ENCODE measurements around the gene FIP1L1. TPM values are rescaled to one million over a fixed set of nuclear protein-coding genes. Genes with fewer than 3 reads are reported as not detected.

The FIP1L1 gene
- total and polyA plus RNA-seq, 2 of the 13 experiments (the other 11 are each of a cell fraction or from before 2014, with no cell fraction given), result 14.9 to 69.4 TPM

DNA sequence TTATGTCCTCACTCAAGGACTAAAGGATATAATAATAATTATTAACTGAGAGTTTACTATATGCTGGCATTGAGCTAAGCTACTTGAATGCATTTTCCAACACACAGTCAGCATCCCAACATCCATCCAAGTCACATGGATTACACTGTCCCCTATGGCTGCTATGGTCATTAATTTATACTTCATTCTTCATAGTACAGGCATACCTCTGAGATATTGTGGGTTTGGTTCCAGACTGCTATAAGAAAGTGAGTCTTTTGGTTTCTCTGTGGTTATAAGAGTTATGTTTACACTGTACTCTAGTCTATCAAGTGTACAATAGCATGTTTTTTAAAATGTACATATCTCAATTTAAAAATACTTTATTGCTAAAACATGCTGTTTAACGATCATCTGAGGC, 124.7 kb downstream of the FIP1L1 start (continued):
- TF ChIP-seq, protein P1, sequence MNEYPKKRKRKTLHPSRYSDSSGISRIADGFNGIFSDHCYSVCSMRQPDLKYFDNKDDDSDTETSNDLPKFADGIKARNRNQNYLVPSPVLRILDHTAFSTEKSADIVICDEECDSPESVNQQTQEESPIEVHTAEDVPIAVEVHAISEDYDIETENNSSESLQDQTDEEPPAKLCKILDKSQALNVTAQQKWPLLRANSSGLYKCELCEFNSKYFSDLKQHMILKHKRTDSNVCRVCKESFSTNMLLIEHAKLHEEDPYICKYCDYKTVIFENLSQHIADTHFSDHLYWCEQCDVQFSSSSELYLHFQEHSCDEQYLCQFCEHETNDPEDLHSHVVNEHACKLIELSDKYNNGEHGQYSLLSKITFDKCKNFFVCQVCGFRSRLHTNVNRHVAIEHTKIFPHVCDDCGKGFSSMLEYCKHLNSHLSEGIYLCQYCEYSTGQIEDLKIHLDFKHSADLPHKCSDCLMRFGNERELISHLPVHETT (CRISPR knock-in tag; conservative IDR thresholded peaks at IDR 0.05), result no peak
- TF ChIP-seq AGO1 (IDR thresholded peaks at IDR 0.05; ENCODE audit: low read depth, low read length, poor library complexity, severe bottlenecking) (no peak), ZNF878 (CRISPR knock-in tag; IDR thresholded peaks at IDR 0.05) (no peak), JARID2 (CRISPR knock-in tag; IDR thresholded peaks at IDR 0.05; ENCODE audit: insufficient replicate concordance) (no peak), ZFP82 (CRISPR knock-in tag; IDR thresholded peaks at IDR 0.05; ENCODE audit: borderline replicate concordance) (no peak), ADNP (CRISPR knock-in tag; IDR thresholded peaks at IDR 0.05) (no peak), ZNF841 (CRISPR knock-in tag; IDR thresholded peaks at IDR 0.05; ENCODE audit: borderline replicate concordance) (no peak), SRSF1 (optimal IDR thresholded peaks at IDR 0.05; ENCODE audit: low read depth, low read length) (no peak), ZNF230 (CRISPR knock-in tag; IDR thresholded peaks at IDR 0.05) (no peak)
- TF ChIP-seq, protein P2, sequence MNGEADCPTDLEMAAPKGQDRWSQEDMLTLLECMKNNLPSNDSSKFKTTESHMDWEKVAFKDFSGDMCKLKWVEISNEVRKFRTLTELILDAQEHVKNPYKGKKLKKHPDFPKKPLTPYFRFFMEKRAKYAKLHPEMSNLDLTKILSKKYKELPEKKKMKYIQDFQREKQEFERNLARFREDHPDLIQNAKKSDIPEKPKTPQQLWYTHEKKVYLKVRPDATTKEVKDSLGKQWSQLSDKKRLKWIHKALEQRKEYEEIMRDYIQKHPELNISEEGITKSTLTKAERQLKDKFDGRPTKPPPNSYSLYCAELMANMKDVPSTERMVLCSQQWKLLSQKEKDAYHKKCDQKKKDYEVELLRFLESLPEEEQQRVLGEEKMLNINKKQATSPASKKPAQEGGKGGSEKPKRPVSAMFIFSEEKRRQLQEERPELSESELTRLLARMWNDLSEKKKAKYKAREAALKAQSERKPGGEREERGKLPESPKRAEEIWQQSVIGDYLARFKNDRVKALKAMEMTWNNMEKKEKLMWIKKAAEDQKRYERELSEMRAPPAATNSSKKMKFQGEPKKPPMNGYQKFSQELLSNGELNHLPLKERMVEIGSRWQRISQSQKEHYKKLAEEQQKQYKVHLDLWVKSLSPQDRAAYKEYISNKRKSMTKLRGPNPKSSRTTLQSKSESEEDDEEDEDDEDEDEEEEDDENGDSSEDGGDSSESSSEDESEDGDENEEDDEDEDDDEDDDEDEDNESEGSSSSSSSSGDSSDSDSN (CRISPR knock-in tag; IDR thresholded peaks at IDR 0.05), result no peak

DNA sequence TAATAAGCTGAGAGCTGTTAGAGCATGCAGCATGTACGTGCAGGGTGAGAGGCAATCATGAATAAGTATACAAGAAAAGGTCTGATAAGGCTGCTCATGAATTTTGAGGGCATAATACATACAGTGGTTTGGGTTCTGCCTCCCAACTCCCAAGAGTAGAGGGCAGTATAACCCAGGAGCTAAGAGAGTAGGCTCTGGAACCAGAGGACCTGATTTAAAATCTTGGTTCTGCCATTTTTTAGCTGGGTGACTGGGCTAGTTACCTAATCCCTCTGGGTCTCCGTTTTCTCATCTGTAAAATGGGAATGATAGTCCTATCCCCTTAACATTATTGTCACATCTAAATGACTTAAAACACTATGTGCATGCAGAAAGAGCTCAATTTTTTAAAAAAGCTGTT, 128.5 kb downstream of the FIP1L1 start:
- in situ Hi-C loops (cut with HindIII; ENCODE audit: extremely low pct_ligation_motif_present, low pct_unique_long_range_greater_than_20kb) (no loop called here), intact Hi-C loops (cut with micrococcal nuclease; ENCODE audit: unreplicated experiment) (no loop called here)
- peaks cover 18% of the 10 kb centered on the region for H3K4me1 ChIP-seq (ENCODE audit: insufficient read depth, low read length)
- ChIA-PET POLR2A (no interaction called here), CTCF (ENCODE audit: low intra/inter-chr PET ratio, low total read pairs) (no interaction called here)
- DNase-seq (ENCODE audit: low spot score) (no peak), FAIRE-seq (no peak), ATAC-seq (peak; percentile 20; the same call in 1 of the 3 replicates)
- H4K20me1 ChIP-seq (ENCODE audit: insufficient read depth, low read length), result no peaks in the 10 kb centered on the region
- no peak overlapping the region for H2AFZ ChIP-seq (ENCODE audit: low read length)
- H3K9ac ChIP-seq (ENCODE audit: insufficient read depth, low read depth, low read length), result no peak overlapping the region
- H3K27me3 ChIP-seq (ENCODE audit: control insufficient read depth in 1 of 2, insufficient read depth in 2 of 2, low read length in 2 of 2), result no peaks in the 10 kb centered on the region
- H3K9me3 ChIP-seq (ENCODE audit: low read length), result no peaks in the 10 kb centered on the region
- BruUV-seq (replicated peaks), result no TSS peak
- 67% methylated on average over 2 of the region's 2 CpGs for WGBS (ENCODE audit: low lambda C conversion rate)
- no peak overlapping the region for H3K4me2 ChIP-seq (ENCODE audit: low read depth, low read length)
- H3K36me3 ChIP-seq (replicated peaks in 1 of 2; ENCODE audit: control insufficient read depth in 1 of 2, insufficient read depth in 2 of 2, low read length in 2 of 2), result no peaks in the 10 kb centered on the region
- no peak overlapping the region for H3K4me3 ChIP-seq (replicated peaks in 1 of 3; ENCODE audit: insufficient read depth in 1 of 3, low read depth in 2 of 3, low read length in 3 of 3)
- no peak overlapping the region for H3K27ac ChIP-seq (ENCODE audit: extremely low read length, insufficient read depth, low read length)
- H3K79me2 ChIP-seq (ENCODE audit: insufficient read depth, low read length), result no peaks in the 10 kb centered on the region
- TF ChIP-seq, protein P3, sequence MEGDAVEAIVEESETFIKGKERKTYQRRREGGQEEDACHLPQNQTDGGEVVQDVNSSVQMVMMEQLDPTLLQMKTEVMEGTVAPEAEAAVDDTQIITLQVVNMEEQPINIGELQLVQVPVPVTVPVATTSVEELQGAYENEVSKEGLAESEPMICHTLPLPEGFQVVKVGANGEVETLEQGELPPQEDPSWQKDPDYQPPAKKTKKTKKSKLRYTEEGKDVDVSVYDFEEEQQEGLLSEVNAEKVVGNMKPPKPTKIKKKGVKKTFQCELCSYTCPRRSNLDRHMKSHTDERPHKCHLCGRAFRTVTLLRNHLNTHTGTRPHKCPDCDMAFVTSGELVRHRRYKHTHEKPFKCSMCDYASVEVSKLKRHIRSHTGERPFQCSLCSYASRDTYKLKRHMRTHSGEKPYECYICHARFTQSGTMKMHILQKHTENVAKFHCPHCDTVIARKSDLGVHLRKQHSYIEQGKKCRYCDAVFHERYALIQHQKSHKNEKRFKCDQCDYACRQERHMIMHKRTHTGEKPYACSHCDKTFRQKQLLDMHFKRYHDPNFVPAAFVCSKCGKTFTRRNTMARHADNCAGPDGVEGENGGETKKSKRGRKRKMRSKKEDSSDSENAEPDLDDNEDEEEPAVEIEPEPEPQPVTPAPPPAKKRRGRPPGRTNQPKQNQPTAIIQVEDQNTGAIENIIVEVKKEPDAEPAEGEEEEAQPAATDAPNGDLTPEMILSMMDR (CRISPR knock-in tag; IDR thresholded peaks at IDR 0.05), result peak; percentile 31
- TF ChIP-seq MED1 (CRISPR knock-in tag; IDR thresholded peaks at IDR 0.05) (no peak), ZNF33B (CRISPR knock-in tag; IDR thresholded peaks at IDR 0.05) (no peak), STAG1 (CRISPR knock-in tag; IDR thresholded peaks at IDR 0.05) (peak; percentile 38), GTF2F1 (IDR thresholded peaks at IDR 0.05; ENCODE audit: low read length) (no peak), RARG (CRISPR knock-in tag; IDR thresholded peaks at IDR 0.05; ENCODE audit: low read depth) (no peak), ZNF788 (CRISPR knock-in tag; IDR thresholded peaks at IDR 0.05; ENCODE audit: borderline replicate concordance) (no peak)
- TF ChIP-seq, protein P4, sequence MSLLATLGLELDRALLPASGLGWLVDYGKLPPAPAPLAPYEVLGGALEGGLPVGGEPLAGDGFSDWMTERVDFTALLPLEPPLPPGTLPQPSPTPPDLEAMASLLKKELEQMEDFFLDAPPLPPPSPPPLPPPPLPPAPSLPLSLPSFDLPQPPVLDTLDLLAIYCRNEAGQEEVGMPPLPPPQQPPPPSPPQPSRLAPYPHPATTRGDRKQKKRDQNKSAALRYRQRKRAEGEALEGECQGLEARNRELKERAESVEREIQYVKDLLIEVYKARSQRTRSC (CRISPR knock-in tag; IDR thresholded peaks at IDR 0.05; ENCODE audit: low read depth), result no peak
